GM21529 (cell line): ENCODE results near the gene PEAK3.

Experiments
- ATAC-seq: cut with Tn5 transposase; IDR thresholded peaks from one replicate; pipeline ENCODE4 v1.9.1; 2021; ENCODE audit not compliant: unreplicated experiment

Gene PEAK3

GRCh38 chr19:2239173-2239572, 42.8 kb downstream of the PEAK3 start:
- ATAC-seq, result no peak

GRCh38 chr19:2237869-2238153, 44.2 kb downstream of the PEAK3 start:
- no peak for ATAC-seq

- no peak for ATAC-seq
These were observed 44.7 kb downstream of the PEAK3 start for GRCh38 chr19:2237051-2237868.

DNA sequence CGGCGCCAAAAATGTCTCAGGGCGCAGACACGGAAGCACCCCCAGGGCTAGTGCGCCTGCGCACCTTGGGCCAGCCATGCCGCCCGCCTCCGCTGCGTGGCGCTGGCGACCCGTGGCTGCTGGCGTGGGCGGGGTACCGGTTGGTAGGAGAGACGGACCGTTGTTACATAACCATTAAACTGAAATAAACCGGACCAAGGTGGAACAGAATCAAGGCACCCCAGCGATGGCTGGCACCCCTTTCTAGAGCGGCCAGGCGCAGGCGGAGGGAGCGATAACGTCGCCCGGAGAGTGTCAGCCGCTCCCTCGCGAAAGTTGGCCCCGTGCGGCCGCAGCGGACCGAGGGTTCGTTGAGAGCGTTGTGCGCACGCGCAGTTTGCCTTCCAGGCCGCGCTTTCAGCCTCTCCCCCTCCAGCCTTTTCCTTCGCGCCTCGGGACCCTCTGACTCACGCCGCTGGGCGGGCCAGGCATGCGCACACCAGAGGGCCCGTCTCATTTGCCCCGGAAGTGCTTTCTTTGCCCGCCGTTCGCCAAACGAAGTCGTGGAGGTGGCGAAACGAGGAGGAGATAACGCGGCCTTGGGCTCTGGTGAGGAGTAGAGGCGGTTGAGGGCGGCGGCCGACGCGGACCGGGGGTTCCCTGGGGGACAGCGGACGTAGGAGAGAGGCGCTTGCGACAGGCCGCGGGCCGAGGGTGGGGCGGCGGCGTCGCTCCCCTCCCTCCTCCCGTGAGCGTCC, 45.5 kb downstream of the PEAK3 start, which contains the start of the genes PLEKHJ1 and SF3A2:
PLEKHJ1 (minus strand) TSS at position 16 of the 737 bp plus-strand sequence. CDS start 81 bp downstream, outside the sequence.
SF3A2 (plus strand) TSS at position 511 of the 737 bp plus-strand sequence. CDS start 6,595 bp downstream, outside the sequence.
- peak; percentile 63 for ATAC-seq

DNA sequence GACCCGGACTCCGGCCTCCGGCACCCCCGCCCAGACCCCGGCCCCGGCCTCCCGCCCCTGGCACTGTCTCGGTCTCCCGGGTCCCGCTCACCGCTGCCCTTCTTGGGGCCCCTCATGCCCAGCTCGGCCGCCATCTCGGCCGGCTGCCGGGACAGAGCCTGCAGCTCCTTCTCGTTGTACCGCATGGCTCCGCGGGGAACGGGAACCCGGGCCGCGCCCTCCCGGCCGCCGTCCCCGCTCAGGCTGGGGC, 46.0 kb downstream of the PEAK3 start:
- no peak for ATAC-seq

GRCh38 chr19:2235381-2236063, 46.5 kb downstream of the PEAK3 start:
- ATAC-seq, result no peak

DNA sequence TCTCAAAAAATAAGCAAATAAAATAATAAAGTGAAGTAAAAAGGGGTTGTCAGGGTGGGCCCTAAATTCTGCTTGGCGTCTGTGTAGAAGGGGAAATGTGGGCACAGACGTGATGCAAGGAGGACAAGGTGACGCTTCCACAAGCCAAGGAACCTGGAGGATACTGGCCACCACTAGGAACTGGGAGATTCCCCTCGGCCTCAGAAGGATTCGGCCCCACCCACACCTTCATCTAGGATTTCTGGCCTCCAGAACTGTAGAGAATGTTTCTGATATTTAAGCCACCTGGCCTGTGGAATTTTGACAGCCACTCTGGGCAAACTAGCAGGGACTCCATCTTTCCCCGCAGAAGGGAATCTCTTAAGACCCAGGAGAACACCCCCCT, 47.0 kb downstream of the PEAK3 start:
- ATAC-seq, result no peak

- ATAC-seq, result no peak
These were observed 48.2 kb downstream of the PEAK3 start for GRCh38 chr19:2233601-2234280.

- no peak for ATAC-seq
These were observed 49.5 kb downstream of the PEAK3 start for GRCh38 chr19:2232286-2233151.

DNA sequence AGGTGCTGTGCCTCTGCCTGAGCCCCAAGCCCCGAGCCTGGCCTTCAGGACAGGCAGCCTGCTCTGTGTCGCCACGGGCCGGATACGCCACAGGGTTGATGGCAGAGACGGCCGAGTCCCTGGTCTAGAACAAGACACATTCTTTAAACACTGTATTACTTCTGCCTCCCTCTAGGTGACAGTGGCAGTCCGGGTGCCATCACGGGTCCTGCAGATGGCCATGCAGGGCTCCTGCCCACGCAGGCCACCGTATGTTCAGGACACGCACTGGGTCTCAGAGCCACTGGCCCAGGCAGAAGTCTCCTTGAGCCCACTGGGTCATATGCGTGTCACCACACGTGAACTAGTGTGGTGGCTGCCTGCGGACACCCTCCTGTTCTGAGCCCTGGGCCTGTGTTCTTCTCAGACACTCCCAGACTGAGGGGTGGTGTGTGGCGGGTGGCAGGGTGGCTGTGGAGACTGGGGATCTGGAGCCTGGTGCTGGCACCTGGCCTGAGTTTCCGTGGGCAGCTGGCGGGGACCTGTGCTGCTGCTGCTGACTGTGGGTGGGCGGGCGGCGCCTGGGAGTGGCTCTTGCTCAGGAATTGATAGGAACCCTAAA, 50.3 kb downstream of the PEAK3 start:
- ATAC-seq, result no peak

- no peak for ATAC-seq
These were observed 51.0 kb downstream of the PEAK3 start for GRCh38 chr19:2230807-2231533.

DNA sequence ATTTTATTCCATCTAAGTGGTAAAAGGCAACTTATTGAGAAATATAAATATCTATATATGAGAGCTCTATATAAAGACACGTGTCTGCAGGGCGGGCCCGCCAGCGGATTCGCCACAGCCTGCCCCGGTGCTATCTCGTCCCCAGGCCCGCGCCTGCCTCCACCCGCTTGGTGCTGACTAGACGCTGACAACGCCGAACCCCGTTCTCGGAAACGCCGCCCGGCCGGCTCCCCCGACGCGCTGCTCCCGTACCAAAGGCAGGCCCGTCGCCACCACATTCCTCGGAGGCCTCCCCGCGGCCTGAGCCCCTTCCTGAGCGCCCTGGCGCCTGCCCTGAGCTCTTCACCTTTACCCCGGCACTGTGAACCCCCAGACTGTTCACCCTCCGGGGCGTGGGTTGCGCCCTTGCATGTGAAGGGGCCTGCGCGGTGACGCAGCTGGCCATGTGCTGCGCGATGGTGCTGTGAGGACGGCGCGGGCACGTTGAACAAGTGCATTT, 51.9 kb downstream of the PEAK3 start:
- ATAC-seq, result no peak

DNA sequence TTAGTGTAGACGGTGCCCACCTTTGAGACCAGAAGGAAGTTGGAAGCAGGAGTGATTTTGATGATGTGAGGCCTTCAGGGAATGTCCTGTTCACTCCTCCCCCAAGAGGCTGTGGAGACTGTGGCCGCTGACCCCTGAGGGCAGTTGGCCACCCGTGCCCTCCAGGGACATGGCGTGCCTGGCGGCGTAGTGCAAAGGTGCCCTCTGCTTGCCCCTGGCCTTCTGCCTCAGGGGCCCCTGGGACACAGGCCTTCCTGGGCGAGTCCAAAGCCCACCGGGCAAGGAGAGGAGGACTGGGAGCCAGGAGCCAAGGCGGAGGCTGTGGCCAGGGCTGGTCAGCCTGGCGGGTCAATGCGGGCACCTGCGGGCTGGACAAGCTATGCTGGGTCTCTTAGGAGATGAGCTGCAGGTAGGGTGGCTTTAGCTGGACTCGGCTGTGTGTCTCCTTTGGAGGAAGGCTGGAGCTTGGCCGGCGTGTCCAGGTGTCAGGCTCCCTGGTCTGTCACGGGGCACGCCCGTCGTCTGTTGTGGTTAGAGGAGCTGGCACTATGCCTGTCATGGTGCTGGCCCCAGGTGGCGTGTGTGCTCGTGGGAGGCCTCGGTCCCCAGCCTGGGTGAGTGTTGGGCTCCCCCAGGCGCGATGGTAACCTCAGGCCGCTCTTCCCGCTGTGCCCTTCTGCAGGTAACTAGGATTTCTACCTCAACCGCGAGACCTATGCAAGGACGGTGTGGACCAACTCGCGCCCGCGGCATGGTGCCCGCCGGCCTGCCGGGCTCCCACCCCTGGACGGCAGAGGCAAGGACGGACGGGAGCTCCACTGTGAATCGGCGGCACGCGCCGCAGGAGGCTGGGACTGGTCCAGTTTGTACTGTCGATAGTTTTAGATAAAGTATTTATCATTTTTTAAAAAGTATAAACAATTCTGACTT, 52.6 kb downstream of the PEAK3 start:
- no peak for ATAC-seq

GRCh38 chr19:2228157-2229030, 53.6 kb downstream of the PEAK3 start:
- ATAC-seq, result no peak

- no peak for ATAC-seq
These were observed 54.4 kb downstream of the PEAK3 start for GRCh38 chr19:2227415-2228156.

DNA sequence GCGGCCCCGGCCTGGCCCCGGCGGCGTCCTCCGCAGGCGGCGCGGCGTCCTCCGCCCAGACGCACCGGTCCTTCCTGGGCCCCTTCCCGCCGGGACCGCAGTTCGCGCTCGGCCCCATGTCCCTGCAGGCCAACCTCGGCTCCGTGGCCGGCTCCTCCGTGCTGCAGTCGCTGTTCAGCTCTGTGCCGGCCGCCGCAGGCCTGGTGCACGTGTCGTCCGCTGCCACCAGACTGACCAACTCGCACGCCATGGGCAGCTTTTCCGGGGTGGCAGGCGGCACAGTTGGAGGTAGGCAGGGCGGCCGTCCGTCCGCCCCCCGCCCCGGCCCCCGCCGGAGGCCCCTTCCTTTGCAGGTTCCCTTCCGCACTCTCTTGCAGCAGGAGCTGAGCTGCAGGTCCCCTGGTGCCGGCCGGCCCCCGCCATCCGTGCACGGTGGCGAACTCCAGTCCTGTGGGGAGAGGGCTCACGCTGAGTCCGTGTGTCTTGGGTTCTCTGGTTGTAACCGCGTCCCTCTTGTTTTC, 55.1 kb downstream of the PEAK3 start:
- ATAC-seq, result no peak
